SK-N-SH (cell line): ENCODE data around the gene PPL. TPM values are rescaled to one million over a fixed set of nuclear protein-coding genes. Genes with fewer than 3 reads are reported as not detected.

ENCODE experiments used
- CTCF ChIA-PET: fragments of 300-600, 350-600 bp; formaldehyde crosslinking; extraction: SDS; loops from one replicate; lab custom pipeline; 2021; lab: Yijun Ruan, JAX
- POLR2A ChIA-PET: fragments of 350-600 bp; sonication (Branson Sonifier 250); formaldehyde crosslinking; extraction: SDS; loops from one replicate; lab custom pipeline; 2020; ENCODE audit warnings: antibody characterized with exemption, inconsistent platforms; lab: Yijun Ruan, JAX
- DNase-seq: peaks from one replicate; pipeline ENCODE4 v3.0.0; 2012
- H2AFZ ChIP-seq: fragments of 200-600 bp; sonication (generic); 2 replicates; pipeline ENCODE4 v1.8.1; 2016; ENCODE audit warnings: antibody characterized with exemption, mild to moderate bottlenecking, low read depth
- H3F3A ChIP-seq: fragments of 200-600 bp; sonication (generic); replicated peaks from 2 replicates; pipeline ENCODE3; 2016; ENCODE audit warnings: antibody characterized with exemption, mild to moderate bottlenecking; ENCODE audit not compliant: insufficient read depth
- H3K27ac ChIP-seq, 2 experiments: fragments of 200-500 bp in 1 of 2; fragments of 200-600 bp in 1 of 2; sonication (Bioruptor generic) in 1 of 2; sonication (generic), shearing (Covaris generic) in 1 of 2; 2 replicates each; pipeline versions ENCODE4 v1.5.1 to v1.6.1; 2014 to 2016; ENCODE audit warnings: low read depth in 2 of 2, inconsistent platforms in 1 of 2, low read length in 1 of 2, mild to moderate bottlenecking in 1 of 2, mixed read lengths in 1 of 2
- H3K27me3 ChIP-seq: fragments of 200-600 bp; sonication (generic), shearing (Covaris generic); 2 replicates; pipeline ENCODE4 v1.6.1; 2016; ENCODE audit warnings: mixed run types; ENCODE audit not compliant: insufficient read depth
- H3K36me3 ChIP-seq, 2 experiments: fragments of 200-500 bp in 1 of 2; fragments of 200-600 bp in 1 of 2; sonication (Bioruptor generic) in 1 of 2; sonication (generic) in 1 of 2; replicated peaks in 1 of 2; 2 replicates each; pipeline versions ENCODE3 to v1.5.1; 2014 to 2016; ENCODE audit warnings: low read length in 1 of 2, mild to moderate bottlenecking in 1 of 2; ENCODE audit not compliant: insufficient read depth in 2 of 2, control insufficient read depth in 1 of 2
- H3K4me1 ChIP-seq, 2 experiments: fragments of 200-500 bp in 1 of 2; fragments of 200-600 bp in 1 of 2; sonication (Bioruptor generic) in 1 of 2; sonication (generic), shearing (Covaris generic) in 1 of 2; 2 replicates each; pipeline versions ENCODE4 v1.5.1 to v1.6.1; 2014 to 2016; ENCODE audit warnings: low read depth in 1 of 2, low read length in 1 of 2, mixed run types in 1 of 2; ENCODE audit not compliant: insufficient read depth in 2 of 2, control insufficient read depth in 1 of 2
- H3K4me2 ChIP-seq: fragments of 200-600 bp; sonication (generic), shearing (Covaris generic); 2 replicates; pipeline ENCODE4 v1.6.1; 2017; ENCODE audit warnings: mixed run types
- H3K4me3 ChIP-seq, 2 experiments: fragments of 200-500 bp in 1 of 2; fragments of 200-600 bp in 1 of 2; sonication (Bioruptor generic) in 1 of 2; sonication (generic), shearing (Covaris generic) in 1 of 2; 2 replicates each; pipeline versions ENCODE4 v1.5.1 to v1.8.1; 2014 to 2016; ENCODE audit warnings: low read depth in 2 of 2, inconsistent platforms in 1 of 2, low read length in 1 of 2, mild to moderate bottlenecking in 1 of 2, mixed read lengths in 1 of 2, moderate library complexity in 1 of 2
- H3K79me2 ChIP-seq: fragments of 200-600 bp; sonication (generic); 2 replicates; pipeline ENCODE4 v1.8.1; 2017; ENCODE audit warnings: mild to moderate bottlenecking; ENCODE audit not compliant: insufficient read depth
- H3K9ac ChIP-seq: fragments of 200-600 bp; sonication (generic); 2 replicates; pipeline ENCODE4 v1.6.1; 2017; ENCODE audit warnings: mixed run types
- H3K9me2 ChIP-seq: fragments of 200-600 bp; sonication (generic); 2 replicates; pipeline ENCODE4 v1.6.1; 2017; ENCODE audit warnings: mixed run types
- H3K9me3 ChIP-seq: fragments of 200-600 bp; sonication (generic); 2 replicates; pipeline ENCODE4 v1.6.1; 2017; ENCODE audit warnings: mixed run types, mild to moderate bottlenecking, moderate library complexity
- H4K20me1 ChIP-seq: fragments of 200-600 bp; sonication (generic); 2 replicates; pipeline ENCODE4 v1.6.1; 2017; ENCODE audit warnings: mild to moderate bottlenecking, mixed run types; ENCODE audit not compliant: insufficient read depth
- EP300 ChIP-seq, 2 experiments: IDR thresholded peaks; 2 replicates each; pipeline versions ENCODE4 v1.4.0 to v1.6.1; 2012; ENCODE audit warnings: borderline replicate concordance in 1 of 2, low read depth in 1 of 2, low read length in 1 of 2
- GABPA ChIP-seq: IDR thresholded peaks from 2 replicates; pipeline ENCODE4 v1.4.0; 2012; ENCODE audit warnings: low read depth, mild to moderate bottlenecking
- IRF3 ChIP-seq: fragments of 150-350 bp; IDR thresholded peaks from 2 replicates; pipeline ENCODE4 v1.6.1; 2016; ENCODE audit warnings: mild to moderate bottlenecking, low read depth, low read length
- JUND ChIP-seq: IDR thresholded peaks from 2 replicates; pipeline ENCODE4 v1.4.0; 2012
- NRF1 ChIP-seq: IDR thresholded peaks from 2 replicates; pipeline ENCODE4 v1.6.1; 2012; ENCODE audit warnings: low read depth, mild to moderate bottlenecking, low read length
- RAD21 ChIP-seq: IDR thresholded peaks from 2 replicates; pipeline ENCODE4 v1.6.1; 2012; ENCODE audit warnings: mild to moderate bottlenecking, low read length
- REST ChIP-seq: IDR thresholded peaks from 2 replicates; pipeline ENCODE4 v1.6.1; 2012; ENCODE audit warnings: mild to moderate bottlenecking, low read depth, low read length, moderate library complexity
- SMC3 ChIP-seq: IDR thresholded peaks from 2 replicates; pipeline ENCODE4 v1.6.1; 2012; ENCODE audit warnings: low read depth, low read length, improper control_type of control experiment
- WGBS: methylation state at CpG from one replicate; pipeline ENCODE4 v1.1.6; 2017; ENCODE audit warnings: low lambda C conversion rate; 5-methylcytosine and 5-hydroxymethylcytosine counted together
- polyA plus RNA-seq, 3 experiments: library from polyadenylated mRNA; depleted of rRNA; stranded (reverse); fragments of >200 nt; gene quantifications; 2 replicates each; pipeline ENCODE4 v1.2.3, GENCODE V29; 2012
- TF ChIP-seq, protein P1 (sequence below): IDR thresholded peaks from 2 replicates; pipeline ENCODE4 v1.4.0; 2012; ENCODE audit warnings: low read depth, borderline replicate concordance
- TF ChIP-seq, protein P2 (sequence below): fragments of 200-600 bp; sonication (generic); IDR thresholded peaks from 2 replicates; pipeline ENCODE4 v1.6.1; 2017; ENCODE audit warnings: antibody characterized with exemption, mild to moderate bottlenecking, moderate library complexity

PPL gene
- polyA plus RNA-seq, 1 of the 3 experiments (the other 2 are of a cell fraction) = 24.6 TPM

DNA sequence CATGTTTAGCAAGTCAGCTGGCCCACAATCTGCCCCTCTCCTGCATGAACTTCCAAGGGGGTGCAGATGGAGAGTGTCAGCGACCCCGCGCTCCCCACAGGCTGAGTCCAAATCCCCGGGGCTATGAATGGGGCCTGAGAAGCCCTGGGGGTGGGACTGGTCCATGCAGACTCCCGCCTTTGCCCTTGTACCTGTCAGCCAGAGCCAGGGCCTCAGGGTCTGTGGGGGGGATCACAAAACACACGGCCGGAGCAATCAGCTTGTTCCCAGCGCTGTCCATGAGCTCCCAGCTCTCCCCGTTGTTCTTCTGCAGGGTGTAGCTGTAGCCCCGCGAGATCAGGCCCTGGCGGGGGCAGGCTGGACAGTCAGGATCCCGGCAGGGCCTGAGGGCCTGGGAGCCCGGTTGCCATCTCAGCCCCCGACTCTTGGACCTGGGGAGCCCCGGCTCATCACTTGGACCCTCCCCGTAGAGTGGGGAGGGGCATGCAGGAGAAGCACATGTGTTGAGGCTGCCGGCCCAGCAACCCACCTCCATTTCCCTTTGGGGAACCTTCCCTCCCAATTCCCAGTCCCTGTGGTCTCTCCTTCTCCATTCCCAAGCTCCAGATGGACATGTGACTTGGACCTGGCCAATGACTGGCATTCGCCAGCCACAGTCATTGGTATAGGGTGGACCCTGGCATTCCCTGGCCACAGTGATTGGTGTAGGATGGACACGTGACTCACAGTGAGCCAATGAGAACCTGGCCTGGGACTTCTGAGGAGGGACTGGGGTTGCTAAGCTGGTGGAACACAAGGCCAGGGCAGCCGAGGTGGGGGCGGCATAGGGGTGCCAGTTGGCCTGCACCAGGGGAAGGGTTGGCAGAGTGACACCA lies 42.4 kb downstream of the PPL start:
- TF ChIP-seq, protein P1, sequence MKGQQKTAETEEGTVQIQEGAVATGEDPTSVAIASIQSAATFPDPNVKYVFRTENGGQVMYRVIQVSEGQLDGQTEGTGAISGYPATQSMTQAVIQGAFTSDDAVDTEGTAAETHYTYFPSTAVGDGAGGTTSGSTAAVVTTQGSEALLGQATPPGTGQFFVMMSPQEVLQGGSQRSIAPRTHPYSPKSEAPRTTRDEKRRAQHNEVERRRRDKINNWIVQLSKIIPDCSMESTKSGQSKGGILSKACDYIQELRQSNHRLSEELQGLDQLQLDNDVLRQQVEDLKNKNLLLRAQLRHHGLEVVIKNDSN = peak; percentile 58; the same call in 1 of the 2 replicates
- TF ChIP-seq IRF3 (no peak), REST (no peak)
- H3K27ac ChIP-seq = no peak overlapping the region
- ChIA-PET POLR2A (interaction anchor here (1.2 kb wide), 1 partner anchor 24 kb away, joined by 3 read pairs; no protein-coding TSS in a partner anchor), CTCF (interaction anchor here (2.0 to 2.9 kb wide), 2 partner anchors 41 to 62 kb away, joined by 4 to 8 read pairs; no protein-coding TSS in a partner anchor)
- no peaks in the 10 kb centered on the region for H4K20me1 ChIP-seq
- H3K36me3 ChIP-seq = peaks cover 0 to 27% of the 10 kb centered on the region in 2 experiments
- no peaks in the 10 kb centered on the region for H3K9me3 ChIP-seq
- H3K79me2 ChIP-seq = no peaks in the 10 kb centered on the region
- WGBS = 87% methylated on average over 11 of the region's 22 CpGs
- no peak overlapping the region for H2AFZ ChIP-seq
- no peaks in the 10 kb centered on the region for H3K9me2 ChIP-seq
- no peaks in the 10 kb centered on the region for H3K4me1 ChIP-seq
- H3K4me2 ChIP-seq = no peak overlapping the region
- H3K4me3 ChIP-seq = no peak overlapping the region
- no peaks in the 10 kb centered on the region for H3F3A ChIP-seq
- no peaks in the 10 kb centered on the region for H3K27me3 ChIP-seq
- peak; percentile 48 for DNase-seq
- H3K9ac ChIP-seq = no peak overlapping the region

GRCh38 chr16:4893103-4893862 lies 43.7 kb downstream of the PPL start:
- H3K9me3 ChIP-seq = no peaks in the 10 kb centered on the region
- H3K27me3 ChIP-seq = no peaks in the 10 kb centered on the region
- H3K36me3 ChIP-seq = peaks cover 0 to 32% of the 10 kb centered on the region in 2 experiments
- no peak overlapping the region for H3K4me2 ChIP-seq
- H3K4me3 ChIP-seq = no peak overlapping the region
- no peak overlapping the region for H3K9ac ChIP-seq
- H2AFZ ChIP-seq = no peak overlapping the region
- H4K20me1 ChIP-seq = no peaks in the 10 kb centered on the region
- CTCF ChIA-PET = interaction anchor here (2.0 to 2.9 kb wide), 2 partner anchors 42 to 63 kb away, joined by 4 to 8 read pairs; no protein-coding TSS in a partner anchor
- H3K9me2 ChIP-seq = no peaks in the 10 kb centered on the region
- no peak overlapping the region for H3K27ac ChIP-seq
- POLR2A ChIA-PET = no interaction called here
- H3K79me2 ChIP-seq = no peaks in the 10 kb centered on the region
- DNase-seq = no peak
- no peaks in the 10 kb centered on the region for H3K4me1 ChIP-seq
- no peaks in the 10 kb centered on the region for H3F3A ChIP-seq
- WGBS = 96% methylated on average over 10 of the region's 26 CpGs
- TF ChIP-seq EP300 (IDR thresholded peaks at IDR 0.05; ENCODE audit: borderline replicate concordance in 1 of 2, low read depth in 1 of 2, low read length in 1 of 2) (no peak), NRF1 (no peak), JUND (no peak), SMC3 (no peak), GABPA (no peak), RAD21 (no peak)
- TF ChIP-seq, protein P1 = no peak
- TF ChIP-seq, protein P2, sequence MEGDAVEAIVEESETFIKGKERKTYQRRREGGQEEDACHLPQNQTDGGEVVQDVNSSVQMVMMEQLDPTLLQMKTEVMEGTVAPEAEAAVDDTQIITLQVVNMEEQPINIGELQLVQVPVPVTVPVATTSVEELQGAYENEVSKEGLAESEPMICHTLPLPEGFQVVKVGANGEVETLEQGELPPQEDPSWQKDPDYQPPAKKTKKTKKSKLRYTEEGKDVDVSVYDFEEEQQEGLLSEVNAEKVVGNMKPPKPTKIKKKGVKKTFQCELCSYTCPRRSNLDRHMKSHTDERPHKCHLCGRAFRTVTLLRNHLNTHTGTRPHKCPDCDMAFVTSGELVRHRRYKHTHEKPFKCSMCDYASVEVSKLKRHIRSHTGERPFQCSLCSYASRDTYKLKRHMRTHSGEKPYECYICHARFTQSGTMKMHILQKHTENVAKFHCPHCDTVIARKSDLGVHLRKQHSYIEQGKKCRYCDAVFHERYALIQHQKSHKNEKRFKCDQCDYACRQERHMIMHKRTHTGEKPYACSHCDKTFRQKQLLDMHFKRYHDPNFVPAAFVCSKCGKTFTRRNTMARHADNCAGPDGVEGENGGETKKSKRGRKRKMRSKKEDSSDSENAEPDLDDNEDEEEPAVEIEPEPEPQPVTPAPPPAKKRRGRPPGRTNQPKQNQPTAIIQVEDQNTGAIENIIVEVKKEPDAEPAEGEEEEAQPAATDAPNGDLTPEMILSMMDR = no peak
